Measurements from ENCODE around the gene C6orf89. TPM values are rescaled to one million over a fixed set of nuclear protein-coding genes. Genes with fewer than 3 reads are reported as not detected.
"Not testable (repeated sequence)": the region's sequence is repeated elsewhere in the genome, so short reads cannot be mapped to it uniquely, and the experiment has no call there.

The C6orf89 gene
- total RNA-seq, 4 donors from 2014 or later: 7.8 to 41.8 (median 28.2) TPM

- H3K27me3 ChIP-seq: no peaks in the 10 kb centered on the region
These were observed 58.9 kb downstream of the C6orf89 start for GRCh38 chr6:36944650-36945049.

DNA sequence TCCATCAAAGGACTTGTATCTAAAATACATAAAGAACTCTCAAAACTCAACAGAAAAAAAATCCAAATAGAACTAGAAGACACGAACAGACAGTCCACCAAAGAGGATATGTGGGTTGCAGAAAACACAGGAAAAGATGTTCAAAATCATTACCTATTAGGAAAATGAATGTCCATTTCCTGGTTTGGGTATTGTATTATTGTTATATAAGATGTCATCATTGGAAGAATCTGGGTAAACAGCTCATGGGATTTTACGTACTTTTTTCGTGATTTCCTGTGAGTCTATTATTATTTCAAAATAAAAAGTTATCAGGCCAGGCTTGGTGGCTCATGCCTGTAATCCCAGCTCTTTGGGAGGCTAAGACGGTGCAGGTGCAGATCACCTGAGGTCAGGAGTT, 59.5 kb downstream of the C6orf89 start:
- intact Hi-C loops (cut with DNase I; ENCODE audit: low total_unique reads) (no loop called here), in situ Hi-C loops (cut with MboI; ENCODE audit: low pct_ligation_motif_present in 1 of 4, low pct_unique_long_range_greater_than_20kb in 1 of 4, low sequenced_read_pairs in 3 of 4) (no loop called here)
- H3K4me1 ChIP-seq: no peaks in the 10 kb centered on the region
- H3K27me3 ChIP-seq: no peaks in the 10 kb centered on the region
- H3K9me3 ChIP-seq: no peaks in the 10 kb centered on the region
- no peak overlapping the region for H3K27ac ChIP-seq
- 38 to 84% methylated on average over 4 of the region's 4 CpGs for WGBS, 2 donors (ENCODE audit: low coverage in 1 of 2)
- TF ChIP-seq EP300 (IDR thresholded peaks at IDR 0.05; ENCODE audit: low read depth): no peak
- TF ChIP-seq, protein P1, sequence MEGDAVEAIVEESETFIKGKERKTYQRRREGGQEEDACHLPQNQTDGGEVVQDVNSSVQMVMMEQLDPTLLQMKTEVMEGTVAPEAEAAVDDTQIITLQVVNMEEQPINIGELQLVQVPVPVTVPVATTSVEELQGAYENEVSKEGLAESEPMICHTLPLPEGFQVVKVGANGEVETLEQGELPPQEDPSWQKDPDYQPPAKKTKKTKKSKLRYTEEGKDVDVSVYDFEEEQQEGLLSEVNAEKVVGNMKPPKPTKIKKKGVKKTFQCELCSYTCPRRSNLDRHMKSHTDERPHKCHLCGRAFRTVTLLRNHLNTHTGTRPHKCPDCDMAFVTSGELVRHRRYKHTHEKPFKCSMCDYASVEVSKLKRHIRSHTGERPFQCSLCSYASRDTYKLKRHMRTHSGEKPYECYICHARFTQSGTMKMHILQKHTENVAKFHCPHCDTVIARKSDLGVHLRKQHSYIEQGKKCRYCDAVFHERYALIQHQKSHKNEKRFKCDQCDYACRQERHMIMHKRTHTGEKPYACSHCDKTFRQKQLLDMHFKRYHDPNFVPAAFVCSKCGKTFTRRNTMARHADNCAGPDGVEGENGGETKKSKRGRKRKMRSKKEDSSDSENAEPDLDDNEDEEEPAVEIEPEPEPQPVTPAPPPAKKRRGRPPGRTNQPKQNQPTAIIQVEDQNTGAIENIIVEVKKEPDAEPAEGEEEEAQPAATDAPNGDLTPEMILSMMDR (IDR thresholded peaks at IDR 0.05): no peak
- no peak for TF ChIP-seq POLR2AphosphoS5 (IDR thresholded peaks at IDR 0.05)
- TF ChIP-seq POLR2A (IDR thresholded peaks at IDR 0.05): no peak
- no peaks in the 10 kb centered on the region for H3K36me3 ChIP-seq
- no peak overlapping the region for H3K4me3 ChIP-seq
- no peak for DNase-seq

More at GRCh38 chr6:36944650-36945049, 58.9 kb downstream of the C6orf89 start:
- H3K36me3 ChIP-seq: no peaks in the 10 kb centered on the region
- 43 to 80% methylated on average over 1 to 5 of the region's 5 CpGs for WGBS, 2 donors (ENCODE audit: low coverage in 1 of 2)
- DNase-seq: no peak
- no peaks in the 10 kb centered on the region for H3K9me3 ChIP-seq
- no peaks in the 10 kb centered on the region for H3K4me1 ChIP-seq
- intact Hi-C loops (cut with DNase I; ENCODE audit: low total_unique reads) (no loop called here), in situ Hi-C loops (cut with MboI; ENCODE audit: low pct_ligation_motif_present in 1 of 4, low pct_unique_long_range_greater_than_20kb in 1 of 4, low sequenced_read_pairs in 3 of 4) (no loop called here)
- H3K27ac ChIP-seq: no peak overlapping the region
- TF ChIP-seq POLR2AphosphoS5 (IDR thresholded peaks at IDR 0.05): no peak
- TF ChIP-seq EP300 (IDR thresholded peaks at IDR 0.05; ENCODE audit: low read depth): no peak
- TF ChIP-seq POLR2A (IDR thresholded peaks at IDR 0.05): no peak
- H3K4me3 ChIP-seq: no peak overlapping the region

DNA sequence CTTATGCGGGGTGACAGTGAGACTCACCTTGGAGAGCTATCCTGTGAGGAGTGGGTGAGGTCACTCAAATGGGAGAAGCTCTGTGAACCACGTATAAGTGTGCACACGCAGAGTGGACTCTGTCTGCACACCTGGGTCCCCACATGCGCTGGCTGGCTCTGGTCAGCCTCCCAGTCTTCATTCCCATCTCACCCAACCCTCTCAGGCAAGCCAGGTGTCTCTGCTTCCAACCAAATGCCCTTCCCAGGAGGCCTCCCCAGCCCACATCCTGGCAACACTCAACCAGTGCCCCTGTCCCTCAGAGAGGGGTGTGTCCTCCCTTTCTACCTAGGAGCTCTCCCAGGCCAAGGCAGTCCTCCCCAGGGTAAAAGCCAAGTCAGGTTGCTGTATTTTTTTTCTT, 60.8 kb downstream of the C6orf89 start:
- Histone ChIP-seq H3K27me3 (no peaks in the 10 kb centered on the region), H3K27ac (no peak overlapping the region), H3K36me3 (no peaks in the 10 kb centered on the region), H3K4me3 (no peak overlapping the region), H3K4me1 (no peaks in the 10 kb centered on the region), H3K9me3 (no peaks in the 10 kb centered on the region)
- no peak for TF ChIP-seq EP300 (IDR thresholded peaks at IDR 0.05; ENCODE audit: low read depth)
- in situ Hi-C loops (cut with MboI; ENCODE audit: low pct_ligation_motif_present in 1 of 4, low pct_unique_long_range_greater_than_20kb in 1 of 4, low sequenced_read_pairs in 3 of 4) (no loop called here), intact Hi-C loops (cut with DNase I; ENCODE audit: low total_unique reads) (no loop called here)
- no peak for DNase-seq
- 90% methylated on average over 4 of the region's 4 CpGs; no CpG with 5 or more reads in 1 of the 2 donors for WGBS, 2 donors (ENCODE audit: low coverage in 1 of 2)

DNA sequence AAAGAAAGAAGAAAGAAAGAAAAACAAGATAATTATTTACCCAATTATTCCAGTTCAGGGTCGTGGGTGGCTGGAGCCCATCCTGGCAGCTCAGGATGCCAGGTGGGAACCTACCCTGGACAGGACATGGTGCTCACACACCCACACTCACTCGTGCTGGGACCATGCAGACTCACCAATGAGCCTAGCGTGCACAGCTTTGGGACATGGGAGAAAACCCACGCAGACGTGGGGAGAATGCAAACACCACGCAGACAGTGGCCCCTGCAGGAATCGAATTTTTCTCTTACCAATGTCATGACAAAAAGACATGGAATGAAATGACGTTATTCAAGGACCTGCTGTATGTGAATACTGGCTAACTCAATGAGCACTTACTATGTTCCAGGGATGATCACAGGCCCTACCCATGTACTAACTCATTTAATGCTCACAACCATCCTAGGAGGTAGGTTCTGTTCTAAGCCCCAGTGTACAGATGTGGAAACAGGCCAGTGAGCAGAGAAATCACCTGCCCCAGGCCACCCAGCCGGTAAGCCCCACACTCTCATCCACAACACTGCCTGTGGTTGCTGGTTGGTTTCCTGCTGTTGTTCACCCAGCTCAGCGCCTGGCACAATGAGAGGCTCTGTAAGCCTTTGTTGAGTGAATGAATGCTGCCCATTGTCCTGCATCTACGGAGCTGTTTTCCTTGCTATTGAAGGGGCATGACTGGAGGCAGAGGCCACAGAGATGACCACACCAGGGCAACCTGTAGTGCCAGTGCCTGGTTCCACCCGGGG, 62.0 kb downstream of the C6orf89 start:
- DNase-seq: no peak
- no peaks in the 10 kb centered on the region for H3K4me1 ChIP-seq
- no peaks in the 10 kb centered on the region for H3K27me3 ChIP-seq
- intact Hi-C loops (cut with DNase I; ENCODE audit: low total_unique reads) (no loop called here), in situ Hi-C loops (cut with MboI; ENCODE audit: low pct_ligation_motif_present in 1 of 4, low pct_unique_long_range_greater_than_20kb in 1 of 4, low sequenced_read_pairs in 3 of 4) (no loop called here)
- H3K4me3 ChIP-seq: no peak overlapping the region
- 70% methylated on average over 12 of the region's 12 CpGs; no CpG with 5 or more reads in 1 of the 2 donors for WGBS, 2 donors (ENCODE audit: low coverage in 1 of 2)
- no peak overlapping the region for H3K27ac ChIP-seq
- no peaks in the 10 kb centered on the region for H3K9me3 ChIP-seq
- H3K36me3 ChIP-seq: no peaks in the 10 kb centered on the region
- TF ChIP-seq, protein P1 (IDR thresholded peaks at IDR 0.05): no peak
- TF ChIP-seq EP300 (IDR thresholded peaks at IDR 0.05; ENCODE audit: low read depth) (no peak), POLR2A (IDR thresholded peaks at IDR 0.05) (no peak), POLR2AphosphoS5 (IDR thresholded peaks at IDR 0.05) (no peak)

DNA sequence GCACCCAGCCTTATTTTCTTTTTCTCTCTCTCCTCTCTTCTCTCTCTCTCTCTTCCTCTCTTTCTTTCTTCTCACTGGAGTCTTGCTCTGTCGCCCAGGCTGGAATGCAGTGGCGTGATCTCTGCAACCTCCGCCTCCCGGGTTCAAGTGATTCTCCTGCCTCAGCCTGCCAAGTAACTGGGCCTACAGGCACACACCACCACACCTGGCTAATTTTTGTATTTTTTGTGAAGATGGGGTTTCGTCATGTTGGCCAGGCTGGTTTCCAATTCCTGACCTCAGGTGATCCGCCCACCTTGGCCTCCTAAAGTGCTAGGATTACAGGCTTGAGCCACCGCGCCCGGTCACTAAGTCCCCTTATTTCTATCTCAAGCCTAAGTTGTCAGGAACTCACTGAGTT, 63.3 kb downstream of the C6orf89 start:
- in situ Hi-C loops (cut with MboI; ENCODE audit: low pct_ligation_motif_present in 1 of 4, low pct_unique_long_range_greater_than_20kb in 1 of 4, low sequenced_read_pairs in 3 of 4); DNase-seq; intact Hi-C loops (cut with DNase I; ENCODE audit: low total_unique reads): not testable (repeated sequence)

More for the DNA sequence above, 63.3 kb downstream of the C6orf89 start:
- not testable (repeated sequence) for H3K4me1 ChIP-seq, H3K4me3 ChIP-seq, H3K9me3 ChIP-seq, H3K27me3 ChIP-seq, H3K36me3 ChIP-seq, H3K27ac ChIP-seq
- WGBS, 2 donors (ENCODE audit: low coverage in 1 of 2): 90 to 91% methylated on average over 2 to 9 of the region's 9 CpGs
